GM04503 (cell line): ENCODE results near the gene HAGH.

Experiments
- DNase-seq: peaks from one replicate; pipeline ENCODE4 v3.0.0-alpha.2; 2012; ENCODE audit warnings: low read depth

Gene HAGH

DNA sequence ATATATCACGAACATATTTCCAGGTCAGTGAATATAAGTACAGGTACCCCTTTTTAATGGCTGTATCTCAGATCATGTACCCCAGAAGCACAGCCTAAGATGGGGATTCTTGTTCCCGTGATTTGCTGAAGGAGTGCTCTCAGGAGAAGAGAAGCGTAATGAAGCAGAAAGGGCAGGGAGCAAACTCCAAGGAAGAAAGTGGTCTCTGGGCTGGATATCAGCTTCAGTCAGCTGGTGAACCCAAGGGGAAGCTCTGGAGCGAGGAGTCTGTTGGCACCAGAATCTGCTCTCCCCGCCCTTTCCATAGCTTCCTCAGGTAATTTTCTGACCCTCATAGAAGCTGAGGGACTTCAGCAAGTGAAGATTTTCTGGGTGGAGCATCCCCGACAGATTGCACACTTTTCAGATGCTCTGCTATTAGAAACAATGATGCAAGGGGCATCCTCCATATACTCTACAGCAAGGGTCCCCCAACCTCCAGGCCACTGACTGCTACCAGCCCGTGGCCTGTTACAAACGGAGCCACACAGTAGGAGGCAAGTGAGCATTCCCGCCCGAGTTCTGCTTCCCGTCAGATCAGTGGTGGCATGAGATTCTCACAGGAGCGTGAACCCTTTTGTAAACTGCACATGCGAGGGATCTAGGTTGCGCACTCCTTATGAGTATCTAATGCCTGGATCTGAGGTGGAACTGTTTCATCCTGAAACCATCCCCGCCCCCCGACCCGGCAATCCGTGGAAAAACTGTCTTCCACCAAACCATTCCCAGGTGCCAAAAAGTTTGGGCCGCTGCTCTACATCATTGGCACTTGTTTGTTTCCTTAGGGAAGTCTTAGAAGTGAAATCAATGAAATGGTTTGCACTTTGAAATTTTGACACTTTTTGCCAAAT is 4.8 kb upstream of the HAGH start:
- DNase-seq = no peak

GRCh38 chr16:1830213-1830612 is 3.6 kb upstream of the HAGH start:
- DNase-seq = no peak

DNA sequence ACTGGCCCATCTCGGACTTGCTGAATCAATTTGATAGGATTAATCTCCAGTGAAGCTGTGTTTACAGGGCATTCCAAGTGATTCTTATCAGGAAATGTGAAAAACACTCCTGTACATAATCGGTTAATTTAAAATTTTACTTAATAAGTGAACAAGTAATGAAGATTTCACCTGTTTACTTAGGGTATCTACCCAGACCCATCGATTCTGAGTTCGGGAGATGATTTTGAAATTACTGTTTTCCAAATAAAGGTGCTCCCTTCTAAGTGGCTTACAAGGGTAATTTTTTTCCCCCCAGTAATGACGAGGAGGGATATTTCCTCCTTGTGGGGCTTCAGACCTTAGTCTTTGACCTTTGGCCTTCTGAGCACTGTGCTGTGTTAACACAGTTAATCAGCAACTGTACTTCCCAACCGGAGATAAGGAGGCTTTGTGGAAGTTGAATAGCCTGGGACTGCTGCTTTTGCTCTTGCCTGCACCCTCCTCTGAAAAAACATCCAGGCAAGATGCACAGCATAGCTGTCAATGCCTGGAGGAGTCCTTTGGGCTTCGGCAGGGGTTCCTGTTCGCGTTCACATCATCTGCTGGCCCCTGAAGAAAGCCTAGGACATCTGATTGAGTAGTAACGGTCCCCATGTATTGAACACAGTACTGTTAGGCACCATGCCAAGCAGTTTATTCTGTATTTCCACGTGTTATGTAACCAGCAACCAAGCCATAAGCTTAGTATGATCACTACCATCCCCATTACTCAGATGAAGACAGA is 2.2 kb upstream of the HAGH start:
- no peak for DNase-seq

DNA sequence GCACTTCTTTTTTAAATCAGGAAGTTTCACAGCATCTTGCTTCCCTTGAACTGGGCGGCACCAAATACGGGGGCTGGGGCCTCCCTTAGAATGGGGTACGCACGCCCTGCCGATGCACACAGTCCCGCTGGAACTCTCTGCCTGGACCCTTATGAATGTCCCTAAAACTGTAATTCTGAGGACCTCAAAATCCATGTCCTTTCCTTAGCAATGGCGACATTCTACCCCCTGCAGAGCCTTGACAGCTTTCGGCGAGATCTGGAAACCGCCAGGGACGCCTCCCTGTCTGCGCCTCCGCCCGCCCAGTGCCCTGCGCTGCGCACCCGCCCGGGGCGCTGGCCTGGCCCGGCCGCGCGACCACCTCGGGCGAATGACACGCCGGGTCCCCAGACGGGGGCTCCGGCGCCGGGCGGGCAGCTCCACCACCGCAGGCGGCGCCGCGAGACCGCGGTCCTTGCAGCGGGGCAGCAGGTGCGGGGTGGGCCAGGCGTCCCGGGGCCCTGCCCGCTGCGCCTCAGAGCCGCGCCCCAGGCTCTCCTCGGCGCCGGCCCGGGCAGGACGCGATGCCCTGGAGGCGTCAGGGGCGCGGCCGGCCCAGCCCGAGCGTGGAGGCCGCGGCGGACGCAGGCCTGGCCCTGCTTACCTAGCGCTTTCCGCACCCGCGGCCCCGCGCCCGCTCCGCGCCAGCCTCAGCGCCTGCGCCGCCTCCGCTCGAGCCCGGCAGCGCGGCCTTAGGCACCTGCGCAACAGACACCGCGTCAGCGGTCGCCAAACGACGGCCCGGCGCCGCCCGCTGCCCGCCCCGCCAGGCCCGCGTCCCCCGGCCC is 548 bp downstream of the HAGH start:
- DNase-seq = no peak

GRCh38 chr16:1825381-1825863 is 1.2 kb downstream of the HAGH start:
- no peak for DNase-seq

GRCh38 chr16:1823821-1824220 is 2.8 kb downstream of the HAGH start:
- DNase-seq = no peak

DNA sequence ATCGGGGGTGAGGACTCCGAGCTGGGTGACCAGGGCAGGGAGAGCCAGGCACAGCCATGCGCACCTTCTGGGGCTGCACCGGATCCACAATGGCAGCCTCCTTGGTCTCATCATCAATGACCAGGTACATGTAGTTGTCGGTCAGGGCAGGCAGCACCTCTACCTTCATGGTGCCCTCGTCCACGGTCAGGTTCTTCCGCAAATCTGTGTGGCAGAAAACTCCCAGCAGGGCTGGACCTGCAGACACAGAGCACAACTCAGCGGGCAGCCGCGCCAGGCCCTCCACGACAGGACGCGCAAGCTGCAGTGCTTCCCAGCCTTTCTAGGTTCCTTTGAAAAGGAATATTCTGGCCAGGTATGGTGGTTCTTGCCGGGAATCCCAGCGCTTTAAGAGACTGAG is 3.8 kb downstream of the HAGH start:
- DNase-seq = no peak

DNA sequence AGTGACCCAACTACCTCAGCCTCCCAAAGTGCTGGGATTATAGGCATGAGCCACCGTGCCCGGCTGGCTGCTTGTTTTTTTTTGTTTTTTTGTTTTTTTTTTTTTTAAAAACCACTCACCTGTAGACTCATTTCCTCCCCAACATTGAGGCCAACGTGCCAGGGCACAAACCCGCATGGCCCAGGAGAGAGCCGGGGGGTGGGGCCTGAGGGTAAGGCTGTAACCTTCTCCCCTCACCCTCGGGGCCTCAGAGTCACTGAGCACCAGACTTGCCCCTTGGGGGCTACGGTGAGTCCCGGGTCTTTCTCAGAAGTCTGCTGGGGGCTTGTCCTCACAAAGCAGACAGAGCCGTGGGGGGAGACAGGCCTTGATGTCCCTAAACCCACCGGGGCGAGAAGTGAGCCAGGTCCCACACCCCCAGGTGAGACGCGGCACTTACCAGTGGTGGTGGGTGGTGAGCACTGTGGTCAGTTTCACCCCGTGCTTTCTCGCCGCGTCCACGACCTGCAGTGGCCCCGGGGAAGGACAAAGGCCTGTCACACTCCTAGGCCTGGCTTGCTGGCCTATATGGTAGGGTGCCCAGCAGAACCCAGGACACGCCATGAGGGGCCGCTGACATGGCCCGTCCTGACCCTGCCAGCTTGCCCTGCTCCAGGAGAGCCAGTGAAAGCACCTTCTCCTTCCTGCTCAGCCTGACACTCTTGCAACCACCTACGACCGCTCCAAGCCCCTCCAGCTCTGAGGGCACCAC is 4.6 kb downstream of the HAGH start:
- DNase-seq = no peak

GRCh38 chr16:1820946-1821290 is 5.7 kb downstream of the HAGH start:
- no peak for DNase-seq

- no peak for DNase-seq
These were observed 6.3 kb downstream of the HAGH start for GRCh38 chr16:1820096-1820945.

GRCh38 chr16:1819611-1820010 is 7.0 kb downstream of the HAGH start:
- DNase-seq = no peak

DNA sequence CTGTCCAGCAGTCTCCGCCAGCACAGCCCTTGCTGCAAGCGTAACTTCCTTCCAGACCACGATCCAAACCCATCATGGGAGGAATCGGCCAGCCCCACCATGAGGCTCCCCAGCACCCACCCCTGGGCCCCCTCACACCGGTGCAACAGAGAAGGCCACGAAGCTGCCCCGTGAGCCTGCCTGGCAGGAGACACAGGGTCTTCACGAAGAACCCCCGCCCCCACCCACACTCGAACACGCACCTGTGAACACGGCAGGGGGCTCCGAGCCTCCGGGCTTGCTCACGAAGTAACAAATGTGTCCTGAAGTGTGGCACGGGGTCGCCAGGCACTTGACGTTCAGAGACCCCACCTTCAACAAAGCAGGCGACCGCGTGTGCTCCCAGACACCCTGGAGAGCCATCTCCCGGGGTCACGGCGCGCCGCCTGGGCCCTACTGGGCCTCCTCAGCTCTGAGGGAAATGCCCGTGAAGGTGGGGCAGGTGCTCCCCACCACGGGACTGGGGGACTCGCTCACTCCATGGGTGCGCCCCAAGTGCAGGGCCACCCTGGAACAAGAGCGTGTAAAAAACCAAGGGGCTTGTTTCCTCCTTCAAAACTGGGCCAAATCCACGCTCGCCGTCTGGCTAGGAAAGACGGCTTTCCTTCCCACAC is 7.6 kb downstream of the HAGH start:
- no peak for DNase-seq

GRCh38 chr16:1818204-1818872 is 8.3 kb downstream of the HAGH start:
- DNase-seq = no peak

GRCh38 chr16:1817716-1818115 is 8.9 kb downstream of the HAGH start:
- no peak for DNase-seq

DNA sequence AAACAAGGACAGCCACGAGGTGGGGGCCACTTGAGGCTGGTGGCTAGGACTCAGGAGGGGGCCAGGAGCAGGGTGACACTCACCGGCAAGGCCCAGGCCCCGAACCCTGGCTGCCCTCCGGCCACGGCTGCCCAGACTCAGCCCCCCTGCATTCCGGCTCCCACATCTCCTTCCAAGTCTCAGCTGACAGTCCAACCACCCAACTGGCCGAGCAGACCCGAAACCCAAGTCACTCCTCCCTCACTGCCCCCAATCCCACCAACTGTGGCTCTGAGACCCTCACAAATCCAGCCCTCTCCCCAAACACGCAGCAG is 9.4 kb downstream of the HAGH start:
- no peak for DNase-seq

GRCh38 chr16:1816396-1817275 is 10.0 kb downstream of the HAGH start:
- no peak for DNase-seq

GRCh38 chr16:1815461-1815860 is 11.2 kb downstream of the HAGH start:
- DNase-seq = no peak

DNA sequence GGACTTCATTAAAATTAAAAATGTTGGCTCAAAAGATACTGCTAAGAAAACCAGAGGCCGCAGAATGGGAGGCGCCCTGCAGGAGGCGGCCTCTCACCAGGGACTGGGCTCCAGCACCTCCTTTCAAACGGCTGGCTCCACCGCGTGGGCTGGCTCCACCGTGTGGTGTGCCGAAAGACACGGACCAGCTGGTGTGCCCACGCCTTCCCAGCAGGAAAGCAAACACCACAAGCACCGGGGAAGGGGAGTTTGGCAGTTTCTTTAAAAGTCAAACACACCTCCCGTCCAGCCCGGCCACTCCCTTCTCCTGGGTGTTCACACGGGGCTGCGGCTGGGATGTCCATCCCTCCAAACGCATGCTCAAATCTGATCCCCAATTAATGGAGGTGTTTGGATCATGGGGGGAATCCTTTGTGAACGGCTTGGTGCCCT is 13.9 kb downstream of the HAGH start:
- DNase-seq = peak; percentile 12

- no peak for DNase-seq
These were observed 16.1 kb downstream of the HAGH start for GRCh38 chr16:1810536-1810935.
